Measurements from ENCODE around the gene BMI1.

GRCh38 chr10:22356324-22356873 is 35.5 kb downstream of the BMI1 start:
- TF ChIP-seq CTCF (optimal IDR thresholded peaks at IDR 0.05 in 1 of 3, IDR thresholded peaks at IDR 0.05 in 1 of 3, conservative IDR thresholded peaks at IDR 0.05 in 1 of 3; ENCODE audit: extremely low read depth in 1 of 3, insufficient read depth in 2 of 3, low read length in 3 of 3) (no peak), EZH2 (IDR thresholded peaks at IDR 0.05; ENCODE audit: low read length) (no peak)
